Calu3 (cell line): ENCODE measurements around the gene S100B. TPM values are rescaled to one million over a fixed set of nuclear protein-coding genes. Genes with fewer than 3 reads are reported as not detected.
"Not testable (repeated sequence)": the region's sequence is repeated elsewhere in the genome, so short reads cannot be mapped to it uniquely, and the experiment has no call there.

Source experiments
- BruUV-seq: library from RNA; stranded (reverse); fragments of 400-500 nt; replicated peaks from 2 replicates; lab custom pipeline; 2021; lab: Mats Ljungman, UMichigan
- CTCF ChIA-PET: fragments of 300-600 bp; sonication (Branson Sonifier 250); formaldehyde crosslinking; loops from one replicate; lab custom pipeline; 2022; ENCODE audit warnings: antibody characterized with exemption; lab: Charles Lee
- DNase-seq: peaks from one replicate; pipeline ENCODE4 v3.0.0; 2022
- H3K27ac Mint-ChIP-seq: one replicate; pipeline ENCODE4 v1.8.0; 2022; ENCODE audit warnings: mixed read lengths; ENCODE audit not compliant: unreplicated experiment
- H3K27me3 Mint-ChIP-seq: one replicate; pipeline ENCODE4 v1.8.0; 2022; ENCODE audit warnings: mixed read lengths; ENCODE audit not compliant: unreplicated experiment
- H3K36me3 Mint-ChIP-seq: one replicate; pipeline ENCODE4 v1.8.0; 2022; ENCODE audit warnings: mild to moderate bottlenecking, moderate library complexity, mixed read lengths; ENCODE audit not compliant: insufficient read depth, unreplicated experiment
- H3K4me1 Mint-ChIP-seq: one replicate; pipeline ENCODE4 v1.8.0; 2022; ENCODE audit warnings: mild to moderate bottlenecking, low read depth, mixed read lengths; ENCODE audit not compliant: unreplicated experiment
- H3K4me3 Mint-ChIP-seq: one replicate; pipeline ENCODE4 v1.8.0; 2022; ENCODE audit warnings: mild to moderate bottlenecking, low read depth, moderate library complexity, mixed read lengths; ENCODE audit not compliant: unreplicated experiment
- H3K9me3 Mint-ChIP-seq: one replicate; pipeline ENCODE4 v1.8.0; 2022; ENCODE audit warnings: low read depth, mixed read lengths; ENCODE audit not compliant: unreplicated experiment
- CTCF ChIP-seq: fragments of 200-600 bp; IDR thresholded peaks from one replicate; pipeline ENCODE4 v1.8.0; 2022; ENCODE audit warnings: antibody characterized with exemption; ENCODE audit not compliant: unreplicated experiment
- intact Hi-C: fragments of 100-400 bp; cut with micrococcal nuclease; formaldehyde crosslinking; loops from one replicate; pipeline ENCODE4 v1.10.0; 2022; ENCODE audit not compliant: unreplicated experiment
- total RNA-seq: library from RNA; stranded (reverse); gene quantifications from 2 replicates; pipeline ENCODE4 v1.2.3, GENCODE V29; 2022

S100B gene
- total RNA-seq, 1 experiment from 2014 or later = not detected

- no peak for TF ChIP-seq CTCF
- Mint-ChIP-seq H3K27ac (no peak overlapping the region), H3K27me3 (peaks cover 8% of the 10 kb centered on the region), H3K9me3 (peaks cover 4% of the 10 kb centered on the region), H3K36me3 (no peaks in the 10 kb centered on the region), H3K4me1 (no peaks in the 10 kb centered on the region), H3K4me3 (no peak overlapping the region)
- CTCF ChIA-PET = no interaction called here
- intact Hi-C loops = no loop called here
- DNase-seq = no peak
- BruUV-seq = no TSS peak
Observed at GRCh38 chr21:46596201-46596600, 8.7 kb downstream of the S100B start.

- H3K27ac Mint-ChIP-seq = no peak overlapping the region
- TF ChIP-seq CTCF = no peak
- BruUV-seq = no TSS peak
- H3K9me3 Mint-ChIP-seq = peaks cover 4% of the 10 kb centered on the region
- no peak for DNase-seq
- H3K27me3 Mint-ChIP-seq = peaks cover 19% of the 10 kb centered on the region
- H3K36me3 Mint-ChIP-seq = no peaks in the 10 kb centered on the region
- H3K4me1 Mint-ChIP-seq = no peaks in the 10 kb centered on the region
- H3K4me3 Mint-ChIP-seq = no peak overlapping the region
- intact Hi-C loops = no loop called here
- CTCF ChIA-PET = no interaction called here
Observed at GRCh38 chr21:46594276-46594675, 10.6 kb downstream of the S100B start.

GRCh38 chr21:46585191-46585953 lies 19.5 kb downstream of the S100B start:
- no peak for DNase-seq
- peaks cover 19% of the 10 kb centered on the region for H3K9me3 Mint-ChIP-seq
- CTCF ChIA-PET = no interaction called here
- H3K36me3 Mint-ChIP-seq = peaks cover 4% of the 10 kb centered on the region
- no peaks in the 10 kb centered on the region for H3K4me1 Mint-ChIP-seq
- H3K27ac Mint-ChIP-seq = no peak overlapping the region
- H3K27me3 Mint-ChIP-seq = peaks cover 4% of the 10 kb centered on the region
- no peak overlapping the region for H3K4me3 Mint-ChIP-seq
- no TSS peak for BruUV-seq
- intact Hi-C loops = no loop called here
- TF ChIP-seq CTCF = no peak

GRCh38 chr21:46581780-46582307 lies 23.0 kb downstream of the S100B start:
- H3K4me1 Mint-ChIP-seq = no peaks in the 10 kb centered on the region
- H3K27ac Mint-ChIP-seq = no peak overlapping the region
- no peak overlapping the region for H3K4me3 Mint-ChIP-seq
- peaks cover 20% of the 10 kb centered on the region for H3K9me3 Mint-ChIP-seq
- intact Hi-C loops = no loop called here
- no peak for TF ChIP-seq CTCF
- CTCF ChIA-PET = no interaction called here
- H3K27me3 Mint-ChIP-seq = no peaks in the 10 kb centered on the region
- DNase-seq = no peak
- no TSS peak for BruUV-seq
- H3K36me3 Mint-ChIP-seq = peaks cover 4% of the 10 kb centered on the region

- DNase-seq, CTCF ChIA-PET, BruUV-seq, intact Hi-C loops, H3K4me3 Mint-ChIP-seq, H3K4me1 Mint-ChIP-seq, H3K27me3 Mint-ChIP-seq, H3K36me3 Mint-ChIP-seq, H3K27ac Mint-ChIP-seq: not testable (repeated sequence)
- H3K9me3 Mint-ChIP-seq = peaks cover 16% of the 10 kb centered on the region
Observed at GRCh38 chr21:46579394-46579793, 25.5 kb downstream of the S100B start.

GRCh38 chr21:46577786-46578185 lies 27.1 kb downstream of the S100B start:
- H3K4me3 Mint-ChIP-seq, H3K27ac Mint-ChIP-seq, H3K36me3 Mint-ChIP-seq, CTCF ChIA-PET, BruUV-seq, intact Hi-C loops, DNase-seq, H3K4me1 Mint-ChIP-seq, H3K27me3 Mint-ChIP-seq: not testable (repeated sequence)
- peaks cover 14% of the 10 kb centered on the region for H3K9me3 Mint-ChIP-seq
